CD4-positive, CD25-positive, alpha-beta regulatory T cell (primary cell): Measurements from ENCODE around the gene OLIG2. TPM values are rescaled to one million over a fixed set of nuclear protein-coding genes. Genes with fewer than 3 reads are reported as not detected.

Experiments used
- ATAC-seq, 2 donors: fragments of 150-1000 bp; cut with Tn5 transposase; one replicate each; pipeline ENCODE4 v1.10.0; 2021; ENCODE audit warnings: low read depth in 2 of 2, moderate number of reproducible peaks in 2 of 2, moderate library complexity in 1 of 2
- DNase-seq, 3 donors: peaks; one replicate each; pipeline versions ENCODE4 v3.0.0 to v3.0.0-alpha.2; 2012 to 2022; ENCODE audit warnings: mixed read lengths in 1 of 3
- H3K27ac ChIP-seq: one replicate; pipeline ENCODE4 v1.7.0; 2013; ENCODE audit warnings: mild to moderate bottlenecking, low read length; ENCODE audit not compliant: insufficient read depth, poor library complexity, severe bottlenecking
- H3K27me3 ChIP-seq: one replicate; pipeline ENCODE4 v1.7.0; 2013; ENCODE audit warnings: low read length; ENCODE audit not compliant: control insufficient read depth, insufficient read depth
- H3K36me3 ChIP-seq: one replicate; pipeline ENCODE4 v1.7.0; 2013; ENCODE audit warnings: mild to moderate bottlenecking, low read length, moderate library complexity; ENCODE audit not compliant: control insufficient read depth, insufficient read depth
- H3K4me1 ChIP-seq: 2 replicates; pipeline ENCODE4 v1.7.0; 2013; ENCODE audit warnings: mild to moderate bottlenecking, low read length; ENCODE audit not compliant: insufficient read depth, control insufficient read depth, poor library complexity, severe bottlenecking
- H3K4me3 ChIP-seq: one replicate; pipeline ENCODE4 v1.7.0; 2013; ENCODE audit warnings: low read depth, mild to moderate bottlenecking, low read length, moderate library complexity
- H3K9me3 ChIP-seq, 2 experiments: 1 replicate in 1 of 2; 2 replicates in 1 of 2; pipeline ENCODE4 v1.7.0; 2013; ENCODE audit warnings: low read length in 2 of 2, mild to moderate bottlenecking in 1 of 2, moderate library complexity in 1 of 2; ENCODE audit not compliant: control insufficient read depth in 2 of 2
- H3K27ac Mint-ChIP-seq, 3 donors: one replicate each; pipeline ENCODE4 v1.8.0; 2020 to 2022; ENCODE audit warnings: mild to moderate bottlenecking in 3 of 3, mixed read lengths in 3 of 3, moderate library complexity in 2 of 3
- H3K27me3 Mint-ChIP-seq: one replicate; pipeline ENCODE4 v1.8.0; 2022; ENCODE audit warnings: mild to moderate bottlenecking, mixed read lengths
- H3K36me3 Mint-ChIP-seq: one replicate; pipeline ENCODE4 v1.8.0; 2020; ENCODE audit warnings: mixed read lengths
- H3K4me1 Mint-ChIP-seq, 4 donors: one replicate each; pipeline ENCODE4 v1.8.0; 2020 to 2022; ENCODE audit warnings: mixed read lengths in 4 of 4, mild to moderate bottlenecking in 1 of 4
- H3K4me3 Mint-ChIP-seq, 4 donors: one replicate each; pipeline ENCODE4 v1.8.0; 2020 to 2022; ENCODE audit warnings: mild to moderate bottlenecking in 4 of 4, mixed read lengths in 4 of 4, moderate library complexity in 3 of 4
- H3K9me3 Mint-ChIP-seq, 7 donors: one replicate each; pipeline ENCODE4 v1.8.0; 2020 to 2022; ENCODE audit warnings: mixed read lengths in 7 of 7, mild to moderate bottlenecking in 3 of 7, moderate library complexity in 2 of 7
- polyA plus RNA-seq, 4 donors: library from polyadenylated mRNA; unstranded; fragments of 300-500 nt; fragmentation: Illumina TruSeq; gene quantifications; one replicate each; pipeline ENCODE4 v1.2.3, GENCODE V29; 2021
- total RNA-seq: library from RNA; stranded (reverse); gene quantifications from one replicate; pipeline ENCODE4 v1.2.3, GENCODE V29; 2022

OLIG2 gene
- total and polyA plus RNA-seq, 5 donors from 2014 or later = not detected

GRCh38 chr21:33026443-33026858 is 716 bp downstream of the OLIG2 start:
- H3K9me3 ChIP-seq = no peaks in the 10 kb centered on the region
- H3K27me3 ChIP-seq = peaks cover 26% of the 10 kb centered on the region
- H3K4me3 Mint-ChIP-seq = peak overlapping the region in 3 of 4 donors; percentile 59 to 70 (median 65)
- peaks cover 81% of the 10 kb centered on the region for H3K27me3 Mint-ChIP-seq
- peaks cover 7 to 57% (median 22%) of the 10 kb centered on the region in 4 donors for H3K4me1 Mint-ChIP-seq
- no peak overlapping the region for H3K27ac ChIP-seq
- H3K4me3 ChIP-seq = no peak overlapping the region
- no peak overlapping the region for H3K27ac Mint-ChIP-seq
- DNase-seq = no peak
- no peak for ATAC-seq
- peaks cover 6% of the 10 kb centered on the region for H3K36me3 Mint-ChIP-seq
- H3K36me3 ChIP-seq = no peaks in the 10 kb centered on the region
- H3K9me3 Mint-ChIP-seq = peaks cover 0 to 4% (median 0%) of the 10 kb centered on the region in 7 donors
- peaks cover 48% of the 10 kb centered on the region for H3K4me1 ChIP-seq

DNA sequence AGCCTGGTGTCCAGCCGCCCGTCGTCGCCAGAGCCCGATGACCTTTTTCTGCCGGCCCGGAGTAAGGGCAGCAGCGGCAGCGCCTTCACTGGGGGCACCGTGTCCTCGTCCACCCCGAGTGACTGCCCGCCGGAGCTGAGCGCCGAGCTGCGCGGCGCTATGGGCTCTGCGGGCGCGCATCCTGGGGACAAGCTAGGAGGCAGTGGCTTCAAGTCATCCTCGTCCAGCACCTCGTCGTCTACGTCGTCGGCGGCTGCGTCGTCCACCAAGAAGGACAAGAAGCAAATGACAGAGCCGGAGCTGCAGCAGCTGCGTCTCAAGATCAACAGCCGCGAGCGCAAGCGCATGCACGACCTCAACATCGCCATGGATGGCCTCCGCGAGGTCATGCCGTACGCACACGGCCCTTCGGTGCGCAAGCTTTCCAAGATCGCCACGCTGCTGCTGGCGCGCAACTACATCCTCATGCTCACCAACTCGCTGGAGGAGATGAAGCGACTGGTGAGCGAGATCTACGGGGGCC is 1.2 kb downstream of the OLIG2 start:
- no peak for ATAC-seq
- peaks cover 7 to 56% (median 22%) of the 10 kb centered on the region in 4 donors for H3K4me1 Mint-ChIP-seq
- no peaks in the 10 kb centered on the region for H3K36me3 ChIP-seq
- peaks cover 6% of the 10 kb centered on the region for H3K36me3 Mint-ChIP-seq
- H3K27ac Mint-ChIP-seq = no peak overlapping the region
- no peaks in the 10 kb centered on the region for H3K9me3 ChIP-seq
- peaks cover 48% of the 10 kb centered on the region for H3K4me1 ChIP-seq
- peaks cover 0 to 4% (median 0%) of the 10 kb centered on the region in 7 donors for H3K9me3 Mint-ChIP-seq
- H3K4me3 Mint-ChIP-seq = peak overlapping the region in 3 of 4 donors; percentile 59 to 70 (median 65)
- H3K27me3 Mint-ChIP-seq = peaks cover 81% of the 10 kb centered on the region
- H3K27ac ChIP-seq = no peak overlapping the region
- H3K27me3 ChIP-seq = peaks cover 22% of the 10 kb centered on the region
- no peak for DNase-seq
- H3K4me3 ChIP-seq = no peak overlapping the region

- no peaks in the 10 kb centered on the region for H3K36me3 ChIP-seq
- Mint-ChIP-seq H3K36me3 (peaks cover 6% of the 10 kb centered on the region), H3K4me3 (peak overlapping the region in 3 of 4 donors; percentile 77 to 84 (median 80)), H3K4me1 (peaks cover 7 to 53% (median 17%) of the 10 kb centered on the region in 4 donors), H3K9me3 (peaks cover 0 to 3% (median 0%) of the 10 kb centered on the region in 7 donors), H3K27ac (no peak overlapping the region), H3K27me3 (peaks cover 81% of the 10 kb centered on the region)
- H3K27ac ChIP-seq = no peak overlapping the region
- no peak overlapping the region for H3K4me3 ChIP-seq
- no peak for DNase-seq
- H3K4me1 ChIP-seq = peaks cover 48% of the 10 kb centered on the region
- no peak for ATAC-seq
- no peaks in the 10 kb centered on the region for H3K9me3 ChIP-seq
- H3K27me3 ChIP-seq = peaks cover 17% of the 10 kb centered on the region
Measured at GRCh38 chr21:33027401-33028286, 1.9 kb downstream of the OLIG2 start.

GRCh38 chr21:33028287-33028670 is 2.5 kb downstream of the OLIG2 start:
- Mint-ChIP-seq H3K9me3 (peaks cover 0 to 2% (median 0%) of the 10 kb centered on the region in 7 donors), H3K27ac (no peak overlapping the region), H3K27me3 (peaks cover 78% of the 10 kb centered on the region), H3K4me3 (peak overlapping the region; percentile 63 to 84 (median 78)), H3K4me1 (peaks cover 7 to 51% (median 16%) of the 10 kb centered on the region in 4 donors), H3K36me3 (peaks cover 6% of the 10 kb centered on the region)
- Histone ChIP-seq H3K9me3 (no peaks in the 10 kb centered on the region), H3K27ac (no peak overlapping the region), H3K4me1 (peaks cover 48% of the 10 kb centered on the region), H3K27me3 (peaks cover 17% of the 10 kb centered on the region), H3K36me3 (no peaks in the 10 kb centered on the region), H3K4me3 (no peak overlapping the region)
- DNase-seq (no peak), ATAC-seq (no peak)

- DNase-seq (peak in 1 of 3 donors; percentile 46), ATAC-seq (peak; percentile 52 to 54)
- H3K4me3 ChIP-seq = peak overlapping the region; percentile 31
- H3K4me1 Mint-ChIP-seq = peaks cover 6 to 46% (median 16%) of the 10 kb centered on the region in 4 donors
- no peak overlapping the region for H3K27ac ChIP-seq
- H3K36me3 Mint-ChIP-seq = peaks cover 5% of the 10 kb centered on the region
- H3K27ac Mint-ChIP-seq = no peak overlapping the region
- H3K27me3 Mint-ChIP-seq = peaks cover 72% of the 10 kb centered on the region
- peak overlapping the region in 3 of 4 donors; percentile 66 to 84 (median 80) for H3K4me3 Mint-ChIP-seq
- peaks cover 43% of the 10 kb centered on the region for H3K4me1 ChIP-seq
- H3K9me3 Mint-ChIP-seq = peaks cover 0 to 2% (median 0%) of the 10 kb centered on the region in 7 donors
- no peaks in the 10 kb centered on the region for H3K36me3 ChIP-seq
- no peaks in the 10 kb centered on the region for H3K9me3 ChIP-seq
- peaks cover 17% of the 10 kb centered on the region for H3K27me3 ChIP-seq
Measured at GRCh38 chr21:33028773-33029384, 3.1 kb downstream of the OLIG2 start.

GRCh38 chr21:33029385-33029921 is 3.7 kb downstream of the OLIG2 start:
- Mint-ChIP-seq H3K36me3 (no peaks in the 10 kb centered on the region), H3K9me3 (peaks cover 0 to 2% (median 0%) of the 10 kb centered on the region in 7 donors), H3K27ac (no peak overlapping the region), H3K4me1 (peaks cover 5 to 41% (median 13%) of the 10 kb centered on the region in 4 donors), H3K4me3 (peak overlapping the region in 2 of 4 donors; percentile 46 to 84), H3K27me3 (peaks cover 69% of the 10 kb centered on the region)
- Histone ChIP-seq H3K36me3 (no peaks in the 10 kb centered on the region), H3K4me1 (peaks cover 37% of the 10 kb centered on the region), H3K9me3 (no peaks in the 10 kb centered on the region), H3K27ac (no peak overlapping the region), H3K27me3 (peaks cover 16% of the 10 kb centered on the region), H3K4me3 (peak overlapping the region; percentile 31)
- DNase-seq (no peak), ATAC-seq (no peak)

- peaks cover 34% of the 10 kb centered on the region for H3K4me1 ChIP-seq
- no peak overlapping the region for H3K4me3 ChIP-seq
- H3K27me3 Mint-ChIP-seq = peaks cover 69% of the 10 kb centered on the region
- ATAC-seq (no peak), DNase-seq (no peak)
- peaks cover 5 to 35% (median 12%) of the 10 kb centered on the region in 4 donors for H3K4me1 Mint-ChIP-seq
- no peak overlapping the region for H3K27ac ChIP-seq
- H3K36me3 ChIP-seq = no peaks in the 10 kb centered on the region
- H3K36me3 Mint-ChIP-seq = no peaks in the 10 kb centered on the region
- H3K27ac Mint-ChIP-seq = no peak overlapping the region
- H3K27me3 ChIP-seq = peaks cover 12% of the 10 kb centered on the region
- H3K9me3 ChIP-seq = no peaks in the 10 kb centered on the region
- H3K9me3 Mint-ChIP-seq = peaks cover 0 to 4% (median 0%) of the 10 kb centered on the region in 7 donors
- H3K4me3 Mint-ChIP-seq = no peak overlapping the region
Measured at GRCh38 chr21:33029975-33030461, 4.3 kb downstream of the OLIG2 start.
